NCI-H1105 (cell line): ENCODE measurements around the gene KRT4.
"Not testable (repeated sequence)": the region's sequence is repeated elsewhere in the genome, so short reads cannot be mapped to it uniquely, and the experiment has no call there.

ENCODE experiments used
- DNase-seq: peaks from one replicate; lab custom pipeline; 2025; lab: John Stamatoyannopoulos, UW

KRT4 gene

DNA sequence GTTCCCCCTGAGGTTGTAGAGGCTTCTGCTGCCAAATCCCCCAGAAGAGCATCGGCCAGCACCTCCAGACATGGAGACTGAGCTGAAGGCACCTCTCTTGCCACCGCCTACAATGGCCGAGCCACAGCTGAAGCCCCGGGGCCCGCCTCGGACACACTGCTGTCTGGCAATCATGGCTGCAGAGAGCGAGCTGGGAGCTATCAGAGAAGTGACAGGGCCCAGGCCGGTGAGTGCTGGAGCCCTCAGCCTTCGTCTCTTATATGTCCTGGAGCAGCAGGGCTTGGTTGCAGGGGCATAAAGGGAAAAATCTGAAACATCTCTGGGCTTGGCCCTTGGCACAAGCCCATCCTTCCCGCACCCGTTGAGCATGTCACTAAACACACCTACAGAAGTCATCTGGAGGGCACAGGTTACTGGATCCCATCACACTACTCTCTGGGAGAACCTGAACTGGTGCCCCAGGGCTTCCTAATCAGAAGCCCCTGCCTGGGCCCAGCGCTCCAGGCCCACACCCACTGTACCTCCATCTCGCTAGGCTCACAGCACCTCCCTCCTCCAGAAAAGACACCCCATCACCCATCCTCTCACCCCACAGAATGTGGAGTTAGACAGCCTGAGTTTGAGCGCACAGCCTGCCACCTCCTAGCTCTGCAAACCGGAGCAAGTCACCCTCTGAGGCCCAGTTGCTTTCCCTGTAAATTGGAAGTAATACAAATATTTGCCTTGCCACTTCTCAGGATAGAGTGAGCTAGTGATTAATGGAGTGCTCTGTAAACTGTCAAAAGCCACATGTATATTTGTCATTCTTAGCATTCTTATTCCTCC is at the start of gene KRT4:
KRT4 (minus strand) TSS at position 232 of the 825 bp plus-strand sequence; CDS start at position 174, 58 bp downstream.
- DNase-seq: no peak

DNA sequence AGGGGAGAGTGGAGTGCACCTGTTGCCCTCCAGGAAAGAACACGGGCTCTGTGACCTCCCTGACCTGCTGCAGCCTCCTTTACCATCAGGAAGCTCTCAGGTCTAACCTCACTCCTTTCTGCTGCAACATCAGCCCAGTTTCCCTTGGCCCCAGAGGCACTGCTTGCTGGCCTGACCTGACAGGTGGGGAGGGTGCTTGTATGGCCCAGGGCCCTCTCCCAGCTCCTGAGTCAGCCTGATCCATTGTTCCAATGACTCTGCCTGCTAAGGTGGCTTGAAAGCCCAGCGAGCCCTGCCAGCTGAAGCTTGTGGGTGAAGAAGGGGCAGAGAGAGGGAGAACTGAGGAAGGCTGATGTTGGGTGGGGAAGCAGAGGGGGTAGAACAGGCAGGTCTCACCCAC is 48.1 kb upstream of the KRT4 start:
- DNase-seq: no peak

DNA sequence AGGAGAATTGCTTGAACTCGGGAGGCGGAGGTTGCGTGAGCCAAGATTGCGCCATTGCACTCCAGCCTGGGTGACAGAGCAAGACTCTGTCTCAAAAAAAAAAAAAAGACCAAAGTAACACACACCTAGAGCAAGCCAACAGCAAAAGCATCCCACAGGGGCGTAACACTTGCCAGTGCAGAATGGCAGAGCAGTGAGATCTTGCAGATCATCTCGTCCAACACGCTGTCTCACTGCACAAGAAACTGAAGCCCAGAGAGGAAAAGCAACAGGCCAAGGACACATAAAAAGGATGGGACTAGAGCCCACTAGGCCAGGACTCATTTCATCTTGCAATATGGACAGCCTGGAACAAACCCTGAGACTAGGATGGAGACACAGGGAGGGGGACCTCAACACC is 47.6 kb upstream of the KRT4 start:
- no peak for DNase-seq

DNA sequence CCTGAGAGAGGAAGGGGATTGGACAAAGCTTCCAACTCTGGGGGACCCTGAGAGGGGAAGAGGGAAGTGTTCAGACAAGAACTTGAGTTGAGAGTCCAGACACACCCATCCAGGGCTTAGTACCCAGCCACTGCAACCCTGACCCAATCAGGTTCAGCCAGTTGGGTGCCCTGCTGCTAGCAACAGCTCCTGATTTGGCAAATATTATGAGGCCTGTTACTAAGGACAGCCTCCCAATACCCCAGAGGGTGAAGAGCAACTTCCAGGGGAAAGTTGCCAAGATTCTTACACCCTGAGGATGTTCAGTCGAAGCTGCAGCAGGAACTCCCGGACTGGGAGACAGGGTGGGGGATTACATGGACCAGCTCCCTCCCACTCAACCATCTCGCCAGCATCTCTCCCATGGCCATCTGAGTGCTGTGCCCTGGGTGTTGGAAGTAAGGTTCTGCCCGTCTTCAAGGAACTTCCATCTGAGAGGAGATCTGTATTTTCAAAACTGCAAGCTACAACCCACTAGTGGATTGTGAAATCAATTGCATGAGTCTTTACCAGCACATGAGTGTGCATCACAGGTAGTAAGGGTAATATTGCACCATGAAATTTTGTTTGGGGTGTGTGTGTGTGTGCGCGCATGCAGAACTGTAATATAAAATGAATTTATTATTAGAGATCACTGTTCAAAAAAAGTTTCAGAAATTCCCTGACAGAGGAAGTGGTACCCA is 46.3 kb upstream of the KRT4 start:
- no peak for DNase-seq

DNA sequence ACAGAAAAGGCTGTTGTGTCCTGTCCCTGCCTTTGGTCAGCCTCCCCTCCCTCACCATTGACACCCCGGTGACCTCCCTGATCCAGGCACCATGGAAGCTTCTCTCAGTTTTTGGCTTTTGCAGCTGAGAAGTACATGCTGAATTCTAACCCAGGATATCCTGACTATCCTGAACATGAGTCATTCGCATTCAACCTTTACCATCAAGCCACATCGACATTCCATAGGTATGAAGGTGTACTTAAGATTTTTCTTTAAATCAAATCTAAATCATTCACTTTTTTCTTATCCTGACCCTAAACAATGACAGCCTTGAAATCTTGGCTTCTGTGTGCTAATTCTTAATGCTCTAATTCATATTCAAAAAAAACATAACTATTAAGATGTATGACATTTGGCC is 43.6 kb upstream of the KRT4 start:
- no peak for DNase-seq

DNA sequence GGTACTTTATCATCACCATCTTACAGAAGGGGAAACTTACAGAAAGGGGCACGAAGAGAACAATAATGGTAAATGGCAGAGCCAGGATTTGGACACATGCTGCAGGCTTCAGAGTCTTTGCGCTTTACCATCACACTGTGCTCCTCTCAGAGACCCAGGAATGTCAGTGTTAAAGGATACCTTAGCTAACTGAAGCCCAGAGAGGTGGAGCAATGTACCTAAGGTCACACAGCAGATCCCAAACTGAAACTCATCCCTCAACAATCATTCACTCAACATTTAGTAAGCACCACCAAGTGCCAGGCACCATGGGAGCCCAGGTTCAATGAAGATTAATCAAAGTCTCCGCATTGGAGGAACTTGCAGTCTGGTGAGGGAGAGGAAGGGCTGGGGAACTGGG is 42.9 kb upstream of the KRT4 start:
- no peak for DNase-seq

DNA sequence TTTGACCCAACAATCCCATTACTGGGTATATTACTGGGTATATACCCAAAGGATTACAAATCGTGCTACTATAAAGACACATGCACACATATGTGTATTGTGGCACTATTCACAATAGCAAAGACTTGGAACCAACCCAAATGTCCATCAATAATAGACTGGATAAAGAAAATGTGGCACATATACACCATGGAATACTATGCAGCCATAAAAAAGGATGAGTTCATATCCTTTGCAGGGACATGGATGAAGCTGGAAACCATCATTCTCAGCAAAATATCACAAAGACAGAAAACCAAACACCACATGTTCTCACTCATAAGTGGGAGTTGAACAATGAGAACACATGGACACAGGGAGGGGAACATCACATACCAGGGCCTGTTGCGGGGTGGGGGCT is 42.2 kb upstream of the KRT4 start:
- DNase-seq: not testable (repeated sequence)

DNA sequence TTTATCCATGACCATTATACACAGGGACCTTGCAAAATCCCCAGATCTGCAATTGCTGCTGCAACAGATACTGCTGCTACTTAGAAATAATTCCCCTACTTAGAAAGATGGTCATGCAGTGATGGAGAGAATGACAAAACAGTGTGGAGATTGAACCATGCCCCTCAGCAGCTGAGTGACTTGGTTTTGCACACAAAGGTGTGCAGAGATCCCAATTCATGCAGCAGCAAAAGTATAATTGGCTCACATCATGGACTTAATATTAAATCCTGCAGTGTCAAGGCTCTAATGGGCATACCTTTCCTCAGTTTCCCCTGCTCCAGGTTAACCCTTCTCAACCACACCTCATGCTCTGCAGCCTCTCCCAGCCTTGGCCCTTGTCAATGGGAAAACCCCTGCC is 37.9 kb upstream of the KRT4 start:
- DNase-seq: no peak

DNA sequence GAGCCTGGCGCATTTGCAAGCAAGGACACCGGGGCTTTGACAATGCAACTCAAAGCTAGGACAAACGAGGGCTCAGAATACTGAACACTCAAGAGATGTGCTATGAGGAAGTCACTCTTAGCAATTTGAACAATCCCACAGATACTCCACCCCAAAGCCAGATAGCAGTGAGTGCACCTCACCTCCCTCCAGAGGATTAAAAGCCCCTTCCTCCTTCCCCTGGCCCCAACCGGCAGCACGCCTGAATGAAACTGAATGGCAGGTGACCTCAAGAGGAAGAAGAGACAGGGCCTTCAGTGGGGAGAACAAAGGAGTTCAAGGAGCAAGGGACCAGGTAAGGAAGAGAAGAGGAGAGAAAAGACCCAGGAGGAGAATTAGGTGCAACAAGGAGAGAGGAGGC is 36.8 kb upstream of the KRT4 start:
- no peak for DNase-seq

DNA sequence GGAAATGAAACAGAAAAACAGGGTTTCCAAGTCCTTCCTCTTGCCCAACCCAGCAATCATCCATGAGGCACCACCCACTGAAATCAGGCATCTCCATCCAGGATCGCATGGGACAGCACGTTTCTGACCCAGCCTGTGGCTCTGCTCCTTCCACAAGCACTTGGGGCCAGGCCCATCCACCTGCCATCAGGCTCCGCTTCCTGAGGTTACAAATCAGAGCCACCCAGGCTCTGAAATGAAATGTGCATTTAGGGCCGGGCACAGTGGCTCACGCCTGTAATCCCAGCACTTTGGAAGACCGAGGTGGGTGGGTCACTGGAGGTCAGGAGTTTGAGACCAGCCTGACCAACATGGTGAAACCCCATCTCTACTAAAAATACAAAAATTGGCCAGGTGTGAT is 35.6 kb upstream of the KRT4 start:
- no peak for DNase-seq

DNA sequence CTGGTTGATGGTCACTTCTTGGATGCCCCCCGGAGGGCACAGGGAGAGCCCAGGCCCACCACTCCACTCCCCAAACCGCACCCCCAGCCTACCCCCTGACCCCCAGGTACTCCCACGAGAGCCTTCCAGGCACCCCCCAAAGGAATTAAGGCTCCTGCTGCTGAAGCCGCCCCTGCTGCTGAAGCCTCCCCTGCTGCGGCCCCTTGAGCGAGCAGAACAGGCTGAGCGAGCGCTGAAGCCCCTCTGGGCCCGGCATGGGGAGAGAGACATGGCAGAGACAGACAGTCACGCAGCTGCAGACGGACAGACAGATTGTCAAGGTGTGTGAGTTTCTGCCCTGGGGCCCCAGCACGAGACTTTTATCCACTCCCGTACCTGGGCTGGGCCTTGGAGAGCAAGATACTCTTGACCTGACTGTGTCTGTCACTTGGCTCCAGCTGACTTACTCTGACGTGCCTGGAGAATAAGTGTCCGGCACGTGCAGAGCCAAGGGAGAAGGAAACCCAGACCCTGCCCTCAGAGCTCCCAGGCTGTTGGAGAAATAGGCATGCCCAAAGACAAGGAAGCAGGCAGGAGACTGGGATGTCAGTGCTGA is 34.8 kb upstream of the KRT4 start, which contains the start of gene KRT78:
KRT78 (minus strand) TSS at position 334 of the 595 bp plus-strand sequence; CDS start at position 270, 64 bp downstream.
- DNase-seq: no peak

DNA sequence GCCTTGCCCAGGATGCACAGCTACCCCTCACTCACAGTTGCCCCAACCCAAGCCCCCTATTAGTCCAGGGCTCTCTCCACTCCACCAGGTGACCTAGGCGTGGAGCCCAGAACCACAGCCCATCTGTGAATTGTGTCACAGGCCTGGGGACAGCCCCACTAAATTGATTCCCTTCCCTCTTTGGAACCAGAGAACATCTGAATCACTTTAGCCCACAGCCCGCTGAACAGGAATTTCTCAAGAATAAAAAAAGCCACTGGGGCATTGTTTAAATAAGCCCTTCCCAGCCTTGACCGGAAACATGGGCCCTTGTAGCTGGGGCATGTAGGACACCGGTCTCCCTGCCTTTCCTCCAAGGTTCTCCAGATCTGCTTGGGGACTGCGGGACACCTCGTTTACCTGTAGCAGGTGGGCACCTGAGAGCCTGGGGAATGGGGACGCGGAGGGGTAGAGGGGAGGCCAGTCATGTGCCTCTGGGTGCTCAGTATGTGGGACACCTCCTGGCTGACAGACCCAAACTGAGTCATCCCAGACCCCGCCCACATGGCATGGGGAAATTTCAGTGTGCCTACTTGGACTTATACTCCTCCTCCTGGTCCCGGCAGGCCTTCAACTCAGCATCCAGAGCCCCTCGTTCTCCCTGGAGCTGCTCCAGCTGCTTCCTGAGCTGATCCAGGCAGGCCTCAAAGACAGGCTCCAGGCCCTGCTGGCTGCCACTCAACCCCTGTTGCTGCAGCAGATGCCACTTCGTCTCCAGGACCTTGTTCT is 33.6 kb upstream of the KRT4 start:
- no peak for DNase-seq

DNA sequence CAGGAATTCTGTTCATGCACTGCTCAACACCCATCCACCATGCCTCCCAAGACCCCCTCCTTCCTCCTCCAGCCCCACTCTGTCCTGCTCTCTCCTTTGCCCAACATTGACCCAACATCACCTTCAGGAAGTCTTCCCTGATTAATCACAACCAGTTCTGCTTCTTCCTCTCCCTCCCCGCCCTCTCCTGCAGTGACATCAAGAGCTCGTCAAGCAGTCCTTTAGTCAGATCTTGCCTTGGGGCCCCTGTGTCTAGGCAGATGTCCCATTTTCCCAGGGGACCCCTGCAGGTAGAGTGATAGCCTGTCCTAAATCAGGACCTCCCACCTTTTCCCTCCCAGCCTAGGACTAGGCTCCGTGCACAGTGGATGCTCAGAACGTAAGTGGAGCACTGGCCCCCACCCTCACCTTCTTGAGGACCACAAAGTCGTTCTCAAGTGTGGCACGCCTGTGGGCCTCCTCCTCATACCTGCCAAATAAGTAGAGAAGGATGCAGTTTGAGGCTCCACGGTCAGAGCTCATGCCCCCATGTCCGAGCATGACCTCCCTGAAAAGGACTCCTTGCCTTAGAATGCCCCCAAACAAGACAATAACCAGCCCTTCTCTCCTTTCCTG is 32.5 kb upstream of the KRT4 start:
- DNase-seq: no peak

DNA sequence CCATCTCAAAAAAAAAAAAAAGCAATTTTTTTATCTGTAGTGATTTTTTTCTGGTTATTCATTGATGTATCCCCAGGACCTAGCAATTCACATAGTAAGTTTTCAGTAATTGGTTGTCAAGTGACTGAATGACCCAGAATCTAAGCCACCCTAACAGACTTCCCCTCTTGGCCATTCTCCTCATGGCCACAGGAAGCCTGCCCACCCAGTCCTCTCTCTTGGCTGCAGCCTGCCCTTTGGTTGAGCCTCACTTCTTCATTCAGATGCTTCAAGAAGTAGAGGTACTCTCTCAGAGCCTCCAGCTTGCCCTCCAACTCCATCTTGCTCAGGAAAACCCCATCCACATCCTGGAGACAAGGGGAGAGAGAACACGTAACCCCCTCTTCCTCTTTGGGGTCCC is 32.0 kb upstream of the KRT4 start:
- no peak for DNase-seq

DNA sequence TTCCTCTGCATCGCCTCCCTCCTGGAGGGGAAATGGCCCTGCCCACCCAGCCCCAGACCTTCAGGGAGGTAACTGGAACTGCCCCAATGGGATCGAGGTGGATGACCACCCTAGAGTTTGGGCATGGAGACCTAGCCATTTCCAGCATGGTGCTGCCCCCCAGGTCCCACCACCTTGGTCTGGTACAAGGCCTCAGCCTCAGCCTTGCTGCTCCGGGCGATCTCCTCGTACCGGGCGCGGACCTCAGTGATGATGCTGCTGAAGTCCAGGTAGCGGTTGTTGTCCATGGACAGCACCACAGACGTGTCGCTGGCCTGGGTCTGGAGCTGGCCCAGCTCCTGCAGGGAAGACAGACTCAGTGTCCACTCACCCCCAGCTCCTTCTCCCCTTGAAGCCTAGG is 30.5 kb upstream of the KRT4 start:
- no peak for DNase-seq

DNA sequence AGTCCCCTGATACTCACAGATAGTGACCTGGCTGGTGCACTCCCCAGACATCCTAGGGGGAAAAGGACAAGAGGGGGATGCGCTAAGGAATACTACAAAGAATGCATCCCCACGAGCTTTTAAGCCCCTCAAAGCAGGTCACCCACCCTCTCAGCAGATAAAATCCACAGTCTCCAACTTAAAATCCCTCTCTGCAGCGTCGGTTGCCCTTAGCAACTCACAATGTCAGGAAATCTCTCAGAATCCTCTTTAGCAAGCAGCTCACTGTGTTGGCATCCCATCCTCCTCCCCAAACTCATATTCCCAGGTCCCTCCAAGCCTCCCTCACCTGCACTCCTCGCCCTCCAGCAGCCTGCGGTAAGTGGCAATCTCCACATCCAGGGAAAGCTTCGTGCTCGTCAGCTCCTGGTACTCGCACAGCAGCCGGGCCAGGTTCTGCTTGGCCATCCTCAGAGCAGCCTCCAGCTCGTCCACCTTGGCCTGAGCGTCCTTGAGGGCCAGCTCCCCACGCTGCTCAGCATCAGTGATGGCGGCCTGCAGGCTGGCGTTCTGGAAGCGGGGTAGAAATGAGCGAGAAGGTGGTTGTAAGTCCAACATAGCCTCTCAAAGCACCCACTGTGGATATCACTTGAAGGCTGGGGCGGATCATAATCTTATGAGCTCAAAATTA is 25.7 kb upstream of the KRT4 start:
- no peak for DNase-seq

DNA sequence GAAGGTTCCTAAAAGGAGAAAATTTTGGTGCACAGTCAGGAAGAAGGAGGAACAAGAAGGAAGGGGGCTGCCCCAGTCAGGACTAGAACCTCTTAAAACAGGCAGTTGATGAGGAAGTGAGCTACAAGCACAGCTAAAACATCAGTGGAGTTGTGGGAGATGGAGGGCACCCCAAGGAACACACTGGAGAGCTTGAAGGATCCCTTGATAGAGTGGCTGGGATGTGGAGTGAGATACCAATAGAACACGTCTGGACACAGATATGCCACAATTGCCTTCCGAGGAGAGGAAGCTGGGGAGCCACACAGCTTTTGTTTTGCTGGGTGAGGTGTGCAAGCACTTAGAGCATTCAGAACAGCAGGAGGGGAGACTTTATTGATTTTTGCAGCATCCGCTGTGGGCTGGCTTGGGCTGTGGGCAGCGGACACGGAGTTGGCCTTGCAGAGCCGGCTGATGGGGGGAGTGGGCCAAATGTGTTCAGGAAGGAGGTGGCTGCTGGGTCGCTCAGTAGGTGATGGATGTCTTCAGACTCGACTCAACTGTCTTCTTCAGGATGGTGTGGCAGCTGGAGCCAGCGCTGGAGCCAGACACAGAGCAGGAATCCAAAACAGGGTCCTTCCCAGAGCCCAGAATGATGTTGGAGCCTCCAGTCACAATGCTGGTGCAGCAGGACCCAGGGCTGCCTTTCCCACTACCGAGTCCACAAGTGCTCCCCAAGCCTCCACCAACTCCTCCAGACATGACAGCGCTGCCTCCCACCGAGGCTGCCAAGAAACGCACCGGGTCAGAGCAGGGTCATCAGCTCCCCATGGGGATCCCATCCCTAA is 24.9 kb upstream of the KRT4 start:
- no peak for DNase-seq

DNA sequence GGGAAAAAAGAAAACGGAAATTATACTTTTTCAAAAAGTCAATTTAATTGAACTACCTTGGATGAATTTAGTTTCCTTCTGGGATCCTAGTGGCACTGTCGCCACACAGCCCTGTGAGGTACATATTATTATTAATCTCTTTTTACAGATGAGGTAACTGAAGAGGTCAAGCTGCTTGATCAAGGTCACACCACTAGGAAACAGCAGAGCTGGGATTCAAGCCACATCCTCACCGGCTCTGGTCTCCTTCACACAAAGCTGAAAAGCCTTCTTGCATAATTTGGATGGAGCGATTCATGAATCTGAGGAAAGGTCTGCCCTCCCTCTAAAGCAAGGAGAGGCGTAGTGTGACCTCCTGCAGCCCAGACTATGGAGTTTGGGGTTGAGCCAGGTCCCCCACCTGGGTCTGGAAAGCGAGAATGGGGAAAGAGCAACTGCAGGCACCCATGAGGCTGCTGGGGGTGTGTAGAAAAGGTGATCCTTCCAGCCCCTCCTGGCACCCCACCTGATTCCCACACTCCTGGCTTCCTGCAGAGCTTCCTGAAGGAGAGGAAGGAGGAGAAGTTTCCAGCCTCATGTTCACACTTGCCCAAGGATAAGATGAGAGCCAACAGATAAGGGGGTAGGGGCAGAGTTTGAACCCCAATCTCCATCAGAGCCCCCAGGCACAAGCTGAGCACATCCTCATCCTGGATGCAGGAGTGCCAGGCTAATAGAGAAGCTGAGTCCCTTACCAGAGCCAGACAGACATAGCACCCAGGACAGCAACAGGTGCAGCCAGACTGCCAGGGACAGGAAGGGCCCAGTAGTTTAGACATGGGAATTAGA is 24.1 kb upstream of the KRT4 start:
- no peak for DNase-seq

DNA sequence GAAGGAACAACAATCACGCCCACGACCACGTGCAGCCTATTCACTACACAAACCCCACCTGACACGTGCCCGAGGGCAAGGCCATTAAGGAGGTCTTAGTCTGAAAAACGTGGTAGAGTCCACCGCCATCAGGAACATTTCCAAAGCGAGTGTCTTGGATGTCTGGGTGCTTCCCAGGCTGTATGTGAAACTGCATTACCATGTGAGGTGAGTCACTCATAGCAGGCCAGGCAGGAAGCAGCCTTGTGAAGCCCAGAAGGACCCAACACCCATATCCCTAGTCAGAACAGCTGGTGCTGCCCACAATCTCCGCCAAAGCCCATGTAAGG is 23.5 kb upstream of the KRT4 start:
- no peak for DNase-seq
